H1 (cell line): Measurements from ENCODE around the gene ASXL3. TPM values are rescaled to one million over a fixed set of nuclear protein-coding genes. Genes with fewer than 3 reads are reported as not detected.

Experiments
- GABPA ChIP-seq: IDR thresholded peaks from 2 replicates; pipeline ENCODE4 v1.6.1; 2011; ENCODE audit warnings: mild to moderate bottlenecking, low read length, moderate library complexity, borderline replicate concordance; ENCODE audit not compliant: insufficient read depth
- HDAC2 ChIP-seq, 2 experiments: fragments of 300-600 bp in 1 of 2; sonication (generic) in 1 of 2; IDR thresholded peaks; 2 replicates each; pipeline ENCODE4 v1.6.1; 2011 to 2012; ENCODE audit warnings: low read depth in 2 of 2, low read length in 2 of 2, mild to moderate bottlenecking in 2 of 2, moderate library complexity in 2 of 2, borderline replicate concordance in 1 of 2, inconsistent platforms in 1 of 2
- KDM4A ChIP-seq: IDR thresholded peaks from one replicate; pipeline ENCODE4 v1.7.1; 2012; ENCODE audit warnings: low read depth, mild to moderate bottlenecking, moderate library complexity, low read length, inconsistent platforms; ENCODE audit not compliant: severe bottlenecking
- polyA plus RNA-seq, 7 experiments: library from polyadenylated mRNA; depleted of rRNA in 3 of 7; stranded (reverse) in 5 of 7; unstranded in 2 of 7; fragments of >200 nt in 5 of 7; fragments of 200-250 nt in 2 of 7; gene quantifications; 1 replicate in 5 of 7; 2 replicates in 1 of 7; 4 replicates in 1 of 7; pipeline versions ENCODE4 v1.2.1 to v1.2.3, GENCODE V29; 2011 to 2013; ENCODE audit warnings: missing spikeins in 2 of 7, mixed read lengths in 2 of 7
- total RNA-seq: library from RNA; stranded (reverse); fragmentation: NEBNext Ultra II Directional; extraction: Animal tissue kit (Norgen Biotek cat#: 25700); gene quantifications from 2 replicates; pipeline ENCODE4 v1.2.1, GENCODE V29; 2021
- TF ChIP-seq, protein P1 (sequence below): fragments of 300-600 bp; sonication (generic); IDR thresholded peaks from 2 replicates; pipeline ENCODE4 v1.7.1; 2012; ENCODE audit warnings: low read length, moderate library complexity, mild to moderate bottlenecking, inconsistent platforms; ENCODE audit not compliant: insufficient replicate concordance
- TF ChIP-seq, protein P2 (sequence below): IDR thresholded peaks from 2 replicates; pipeline ENCODE4 v1.6.1; 2011; ENCODE audit warnings: low read length, improper control_type of control experiment

ASXL3 gene
- total and polyA plus RNA-seq, 2 of the 8 experiments (the other 6 are each of a cell fraction or from before 2014, with no cell fraction given), result 0.08 to 1.3 TPM

DNA sequence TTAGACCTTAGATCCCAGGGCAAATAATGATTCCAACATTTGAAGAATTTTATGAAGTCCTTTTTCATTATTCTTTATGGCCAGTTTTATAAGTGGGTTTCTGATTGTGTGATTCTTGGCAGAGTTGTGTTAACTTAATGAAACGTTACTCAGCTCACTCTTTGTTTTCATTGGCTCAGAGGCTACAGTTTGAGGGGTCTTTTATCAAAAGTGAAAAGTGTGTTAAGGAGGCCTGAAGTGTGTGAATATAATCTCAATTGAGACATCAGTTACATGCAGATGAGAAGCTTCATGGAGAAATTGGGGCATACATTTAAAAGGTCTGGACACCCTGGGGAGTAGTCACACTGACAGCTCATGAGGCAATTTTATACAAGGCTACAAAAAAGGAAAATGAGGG, 74.6 kb downstream of the ASXL3 start (continued):
- TF ChIP-seq, protein P1, sequence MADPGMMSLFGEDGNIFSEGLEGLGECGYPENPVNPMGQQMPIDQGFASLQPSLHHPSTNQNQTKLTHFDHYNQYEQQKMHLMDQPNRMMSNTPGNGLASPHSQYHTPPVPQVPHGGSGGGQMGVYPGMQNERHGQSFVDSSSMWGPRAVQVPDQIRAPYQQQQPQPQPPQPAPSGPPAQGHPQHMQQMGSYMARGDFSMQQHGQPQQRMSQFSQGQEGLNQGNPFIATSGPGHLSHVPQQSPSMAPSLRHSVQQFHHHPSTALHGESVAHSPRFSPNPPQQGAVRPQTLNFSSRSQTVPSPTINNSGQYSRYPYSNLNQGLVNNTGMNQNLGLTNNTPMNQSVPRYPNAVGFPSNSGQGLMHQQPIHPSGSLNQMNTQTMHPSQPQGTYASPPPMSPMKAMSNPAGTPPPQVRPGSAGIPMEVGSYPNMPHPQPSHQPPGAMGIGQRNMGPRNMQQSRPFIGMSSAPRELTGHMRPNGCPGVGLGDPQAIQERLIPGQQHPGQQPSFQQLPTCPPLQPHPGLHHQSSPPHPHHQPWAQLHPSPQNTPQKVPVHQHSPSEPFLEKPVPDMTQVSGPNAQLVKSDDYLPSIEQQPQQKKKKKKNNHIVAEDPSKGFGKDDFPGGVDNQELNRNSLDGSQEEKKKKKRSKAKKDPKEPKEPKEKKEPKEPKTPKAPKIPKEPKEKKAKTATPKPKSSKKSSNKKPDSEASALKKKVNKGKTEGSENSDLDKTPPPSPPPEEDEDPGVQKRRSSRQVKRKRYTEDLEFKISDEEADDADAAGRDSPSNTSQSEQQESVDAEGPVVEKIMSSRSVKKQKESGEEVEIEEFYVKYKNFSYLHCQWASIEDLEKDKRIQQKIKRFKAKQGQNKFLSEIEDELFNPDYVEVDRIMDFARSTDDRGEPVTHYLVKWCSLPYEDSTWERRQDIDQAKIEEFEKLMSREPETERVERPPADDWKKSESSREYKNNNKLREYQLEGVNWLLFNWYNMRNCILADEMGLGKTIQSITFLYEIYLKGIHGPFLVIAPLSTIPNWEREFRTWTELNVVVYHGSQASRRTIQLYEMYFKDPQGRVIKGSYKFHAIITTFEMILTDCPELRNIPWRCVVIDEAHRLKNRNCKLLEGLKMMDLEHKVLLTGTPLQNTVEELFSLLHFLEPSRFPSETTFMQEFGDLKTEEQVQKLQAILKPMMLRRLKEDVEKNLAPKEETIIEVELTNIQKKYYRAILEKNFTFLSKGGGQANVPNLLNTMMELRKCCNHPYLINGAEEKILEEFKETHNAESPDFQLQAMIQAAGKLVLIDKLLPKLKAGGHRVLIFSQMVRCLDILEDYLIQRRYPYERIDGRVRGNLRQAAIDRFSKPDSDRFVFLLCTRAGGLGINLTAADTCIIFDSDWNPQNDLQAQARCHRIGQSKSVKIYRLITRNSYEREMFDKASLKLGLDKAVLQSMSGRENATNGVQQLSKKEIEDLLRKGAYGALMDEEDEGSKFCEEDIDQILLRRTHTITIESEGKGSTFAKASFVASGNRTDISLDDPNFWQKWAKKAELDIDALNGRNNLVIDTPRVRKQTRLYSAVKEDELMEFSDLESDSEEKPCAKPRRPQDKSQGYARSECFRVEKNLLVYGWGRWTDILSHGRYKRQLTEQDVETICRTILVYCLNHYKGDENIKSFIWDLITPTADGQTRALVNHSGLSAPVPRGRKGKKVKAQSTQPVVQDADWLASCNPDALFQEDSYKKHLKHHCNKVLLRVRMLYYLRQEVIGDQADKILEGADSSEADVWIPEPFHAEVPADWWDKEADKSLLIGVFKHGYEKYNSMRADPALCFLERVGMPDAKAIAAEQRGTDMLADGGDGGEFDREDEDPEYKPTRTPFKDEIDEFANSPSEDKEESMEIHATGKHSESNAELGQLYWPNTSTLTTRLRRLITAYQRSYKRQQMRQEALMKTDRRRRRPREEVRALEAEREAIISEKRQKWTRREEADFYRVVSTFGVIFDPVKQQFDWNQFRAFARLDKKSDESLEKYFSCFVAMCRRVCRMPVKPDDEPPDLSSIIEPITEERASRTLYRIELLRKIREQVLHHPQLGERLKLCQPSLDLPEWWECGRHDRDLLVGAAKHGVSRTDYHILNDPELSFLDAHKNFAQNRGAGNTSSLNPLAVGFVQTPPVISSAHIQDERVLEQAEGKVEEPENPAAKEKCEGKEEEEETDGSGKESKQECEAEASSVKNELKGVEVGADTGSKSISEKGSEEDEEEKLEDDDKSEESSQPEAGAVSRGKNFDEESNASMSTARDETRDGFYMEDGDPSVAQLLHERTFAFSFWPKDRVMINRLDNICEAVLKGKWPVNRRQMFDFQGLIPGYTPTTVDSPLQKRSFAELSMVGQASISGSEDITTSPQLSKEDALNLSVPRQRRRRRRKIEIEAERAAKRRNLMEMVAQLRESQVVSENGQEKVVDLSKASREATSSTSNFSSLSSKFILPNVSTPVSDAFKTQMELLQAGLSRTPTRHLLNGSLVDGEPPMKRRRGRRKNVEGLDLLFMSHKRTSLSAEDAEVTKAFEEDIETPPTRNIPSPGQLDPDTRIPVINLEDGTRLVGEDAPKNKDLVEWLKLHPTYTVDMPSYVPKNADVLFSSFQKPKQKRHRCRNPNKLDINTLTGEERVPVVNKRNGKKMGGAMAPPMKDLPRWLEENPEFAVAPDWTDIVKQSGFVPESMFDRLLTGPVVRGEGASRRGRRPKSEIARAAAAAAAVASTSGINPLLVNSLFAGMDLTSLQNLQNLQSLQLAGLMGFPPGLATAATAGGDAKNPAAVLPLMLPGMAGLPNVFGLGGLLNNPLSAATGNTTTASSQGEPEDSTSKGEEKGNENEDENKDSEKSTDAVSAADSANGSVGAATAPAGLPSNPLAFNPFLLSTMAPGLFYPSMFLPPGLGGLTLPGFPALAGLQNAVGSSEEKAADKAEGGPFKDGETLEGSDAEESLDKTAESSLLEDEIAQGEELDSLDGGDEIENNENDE, result no peak
- TF ChIP-seq HDAC2 (IDR thresholded peaks at IDR 0.05; ENCODE audit: borderline replicate concordance in 1 of 2, low read depth in 2 of 2, low read length in 2 of 2) (no peak), GABPA (no peak), KDM4A (no peak)
- TF ChIP-seq, protein P2, sequence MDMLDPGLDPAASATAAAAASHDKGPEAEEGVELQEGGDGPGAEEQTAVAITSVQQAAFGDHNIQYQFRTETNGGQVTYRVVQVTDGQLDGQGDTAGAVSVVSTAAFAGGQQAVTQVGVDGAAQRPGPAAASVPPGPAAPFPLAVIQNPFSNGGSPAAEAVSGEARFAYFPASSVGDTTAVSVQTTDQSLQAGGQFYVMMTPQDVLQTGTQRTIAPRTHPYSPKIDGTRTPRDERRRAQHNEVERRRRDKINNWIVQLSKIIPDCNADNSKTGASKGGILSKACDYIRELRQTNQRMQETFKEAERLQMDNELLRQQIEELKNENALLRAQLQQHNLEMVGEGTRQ, result no peak
